Measurements from ENCODE around the gene MASP2. TPM values are rescaled to one million over a fixed set of nuclear protein-coding genes. Genes with fewer than 3 reads are reported as not detected.

Gene MASP2
- total RNA-seq (2022; extraction: Qiagen RNA extraction; ENCODE audit: low read depth), result 0.06 to 0.31 TPM (median 0.09 TPM) in 5 replicates

GRCh38 chr1:11046625-11047365, at the start of gene MASP2:
Gene MASP2, minus strand, starts transcription at chr1:11047239. Its CDS starts 32 bp downstream, at chr1:11047207.

DNA sequence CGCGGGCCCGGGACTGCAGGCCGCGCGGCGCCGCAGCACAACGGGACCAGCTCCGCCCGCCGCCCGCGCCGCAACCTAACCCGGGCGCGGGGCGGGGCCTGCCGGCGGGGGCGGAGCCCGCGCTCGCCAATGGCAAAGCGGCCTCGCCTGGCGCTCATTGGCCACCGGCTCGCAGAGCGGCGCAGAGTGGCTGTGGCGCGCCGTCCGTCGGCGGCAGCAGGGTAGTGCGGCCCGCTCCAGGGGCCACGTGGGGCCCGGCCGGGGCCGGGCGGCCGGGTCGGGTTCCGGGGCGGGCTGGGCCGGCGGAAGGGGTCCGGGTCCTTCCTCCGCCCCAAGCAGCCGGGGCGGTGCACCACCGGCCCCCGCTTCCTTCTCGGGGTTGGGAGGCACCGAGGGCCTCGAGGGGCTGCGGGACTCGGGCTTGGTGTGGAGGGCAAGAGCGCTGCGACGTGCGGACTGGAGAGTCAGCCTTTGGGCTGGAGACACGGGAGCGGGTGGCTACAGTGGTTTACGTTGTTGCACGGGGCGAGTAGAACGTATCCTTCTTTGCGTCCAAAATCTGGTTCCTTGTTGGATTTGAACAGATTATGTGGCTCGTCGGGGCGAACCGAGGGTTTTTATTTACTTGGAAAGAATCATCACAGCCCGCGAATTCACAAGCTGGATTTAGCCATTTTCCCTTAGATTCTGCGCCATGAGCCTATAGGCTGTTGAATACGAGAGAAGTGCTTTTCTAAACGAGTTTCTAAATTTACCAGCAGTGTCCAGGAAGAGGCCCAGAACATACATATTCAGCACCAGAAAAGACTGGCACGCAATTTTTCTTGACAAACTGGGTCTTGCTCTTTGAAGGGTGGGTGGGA, 13.2 kb upstream of the MASP2 start, which contains the start of gene SRM:
SRM (minus strand) TSS at position 51 of the 863 bp plus-strand sequence. CDS start 75 bp downstream, outside the sequence.

DNA sequence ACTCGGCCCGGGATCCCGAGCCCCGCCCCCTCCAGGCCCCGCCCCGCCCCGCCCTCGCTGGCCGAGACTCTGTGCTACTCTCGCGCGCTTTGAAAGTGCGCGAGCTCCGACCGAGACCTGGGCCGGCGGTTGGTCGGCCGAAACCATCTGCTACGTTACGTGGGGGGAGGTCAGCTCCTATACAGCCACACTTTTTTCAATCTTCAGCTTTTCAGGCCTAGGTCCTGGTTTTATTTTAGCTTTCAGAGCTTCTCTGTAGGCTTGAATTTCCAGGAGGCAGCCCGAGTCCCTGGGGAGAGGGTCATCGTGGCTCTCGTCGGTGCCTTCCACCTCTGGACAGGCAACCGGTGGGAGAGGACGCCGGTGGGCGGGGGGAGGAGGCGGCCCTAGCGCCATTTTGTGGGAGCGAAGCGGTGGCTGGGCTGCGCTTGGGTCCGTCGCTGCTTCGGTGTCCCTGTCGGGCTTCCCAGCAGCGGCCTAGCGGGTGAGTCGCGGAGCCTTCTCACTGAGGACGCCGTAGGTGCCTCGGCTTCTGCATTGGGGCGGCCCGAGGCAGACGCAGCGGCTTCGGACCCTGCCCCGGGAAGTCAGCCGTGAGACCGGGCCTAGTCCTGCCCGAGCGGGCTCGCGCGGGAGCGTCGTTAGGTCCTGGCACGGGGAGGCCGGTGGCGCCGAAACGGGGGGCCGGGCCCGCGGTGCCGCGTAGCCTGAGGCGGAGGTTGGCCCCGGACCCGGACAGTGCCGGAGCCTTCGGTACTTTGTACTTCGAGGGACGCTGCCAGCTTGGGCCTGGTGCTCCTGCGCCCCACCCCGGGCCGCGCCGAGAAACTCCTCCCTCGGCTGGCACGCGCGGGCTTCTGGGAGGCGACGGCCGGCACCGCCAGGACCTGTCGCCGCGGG, 34.5 kb downstream of the MASP2 start, which contains the start of gene TARDBP:
TARDBP (plus strand) TSS at position 395 of the 900 bp plus-strand sequence. CDS start 1,074 bp downstream, outside the sequence.

Other genes with a start within 250 kb of the MASP2 start
- gene TARDBP, start 34.6 kb downstream of the MASP2 start, total RNA-seq (2022; extraction: Qiagen RNA extraction; ENCODE audit: low read depth), result 186 to 213 TPM (median 210 TPM) in 5 replicates
- 140 to 231 TPM (median 195 TPM) in 5 replicates for gene SRM, start 12.8 kb upstream of the MASP2 start, total RNA-seq (2022; extraction: Qiagen RNA extraction; ENCODE audit: low read depth)
- gene EXOSC10, start 52.6 kb upstream of the MASP2 start, total RNA-seq (2022; extraction: Qiagen RNA extraction; ENCODE audit: low read depth), result 37.2 to 40.8 TPM (median 38.1 TPM) in 5 replicates
- not detected in 5 replicates for gene ANGPTL7, start 142.1 kb upstream of the MASP2 start, total RNA-seq (2022; extraction: Qiagen RNA extraction; ENCODE audit: low read depth)
- gene MTOR, start 215.3 kb upstream of the MASP2 start, total RNA-seq (2022; extraction: Qiagen RNA extraction; ENCODE audit: low read depth), result 12.1 to 17.0 TPM (median 15.2 TPM) in 5 replicates
- 16.2 to 18.3 TPM (median 17.8 TPM) in 5 replicates for gene UBIAD1, start 226.0 kb upstream of the MASP2 start, total RNA-seq (2022; extraction: Qiagen RNA extraction; ENCODE audit: low read depth)

Measured in A549 treated with DMSO at 1 μM for 4 hours (cell line).